ENCODE data around the gene USP47.
A peak's percentile ranks its signal among the peaks of the same experiment; 100 is the strongest.

The USP47 gene

GRCh38 chr11:11961399-11962028 lies 119.7 kb downstream of the USP47 start:
- FAIRE-seq (no peak), DNase-seq (ENCODE audit: extremely low spot score, insufficient read length, low read depth) (no peak)

GRCh38 chr11:11963067-11963466 lies 121.3 kb downstream of the USP47 start:
- DNase-seq (ENCODE audit: extremely low spot score, insufficient read length, low read depth): no peak

GRCh38 chr11:11963842-11964773 lies 122.3 kb downstream of the USP47 start:
- FAIRE-seq (no peak), DNase-seq (ENCODE audit: extremely low spot score, insufficient read length, low read depth) (no peak)

More at GRCh38 chr11:11963067-11963466, 121.3 kb downstream of the USP47 start:
- no peak for FAIRE-seq

GRCh38 chr11:11964774-11965150 lies 123.0 kb downstream of the USP47 start:
- FAIRE-seq: no peak
- DNase-seq (ENCODE audit: extremely low spot score, insufficient read length, low read depth): no peak

GRCh38 chr11:11965192-11965591 lies 123.4 kb downstream of the USP47 start:
- no peak for FAIRE-seq

GRCh38 chr11:11965656-11966353 lies 124.0 kb downstream of the USP47 start:
- FAIRE-seq (no peak), DNase-seq (ENCODE audit: extremely low spot score, insufficient read length, low read depth) (no peak)

More at GRCh38 chr11:11965192-11965591, 123.4 kb downstream of the USP47 start:
- no peak for DNase-seq (ENCODE audit: extremely low spot score, insufficient read length, low read depth)

- DNase-seq (ENCODE audit: extremely low spot score, insufficient read length, low read depth): no peak
- no peak for FAIRE-seq
Measured at GRCh38 chr11:11966354-11966741, 124.6 kb downstream of the USP47 start.

GRCh38 chr11:11966826-11967668 lies 125.3 kb downstream of the USP47 start:
- FAIRE-seq (peak; percentile 66), DNase-seq (ENCODE audit: extremely low spot score, insufficient read length, low read depth) (peak; percentile 75)

- FAIRE-seq (no peak), DNase-seq (ENCODE audit: extremely low spot score, insufficient read length, low read depth) (no peak)
Measured at GRCh38 chr11:11967669-11968510, 126.1 kb downstream of the USP47 start.

- FAIRE-seq: no peak
- DNase-seq (ENCODE audit: extremely low spot score, insufficient read length, low read depth): no peak
Measured at GRCh38 chr11:11968511-11969280, 126.9 kb downstream of the USP47 start.

GRCh38 chr11:11969380-11970215 lies 127.8 kb downstream of the USP47 start:
- no peak for FAIRE-seq

GRCh38 chr11:11970556-11970955 lies 128.8 kb downstream of the USP47 start:
- DNase-seq (ENCODE audit: extremely low spot score, insufficient read length, low read depth): no peak
- no peak for FAIRE-seq

More at GRCh38 chr11:11969380-11970215, 127.8 kb downstream of the USP47 start:
- no peak for DNase-seq (ENCODE audit: extremely low spot score, insufficient read length, low read depth)

- DNase-seq (ENCODE audit: extremely low spot score, insufficient read length, low read depth) (no peak), FAIRE-seq (no peak)
Measured at GRCh38 chr11:11971906-11972547, 130.3 kb downstream of the USP47 start.

GRCh38 chr11:11972730-11973341 lies 131.1 kb downstream of the USP47 start:
- FAIRE-seq (no peak), DNase-seq (ENCODE audit: extremely low spot score, insufficient read length, low read depth) (no peak)

GRCh38 chr11:11973361-11973800 lies 131.6 kb downstream of the USP47 start:
- no peak for FAIRE-seq
- DNase-seq (ENCODE audit: extremely low spot score, insufficient read length, low read depth): no peak

- no peak for FAIRE-seq
- no peak for DNase-seq (ENCODE audit: extremely low spot score, insufficient read length, low read depth)
Measured at GRCh38 chr11:11973866-11974265, 132.1 kb downstream of the USP47 start.
